Esophagus squamous epithelium (tissue), 5 donors: Measurements from ENCODE around the gene PTPN2. TPM values are rescaled to one million over a fixed set of nuclear protein-coding genes. Genes with fewer than 3 reads are reported as not detected.
"Not testable (repeated sequence)": the region's sequence is repeated elsewhere in the genome, so short reads cannot be mapped to it uniquely, and the experiment has no call there.

Experiments used
- DNase-seq: peaks from one replicate; lab custom pipeline; 2025; lab: John Stamatoyannopoulos, UW
- H3K27ac ChIP-seq, 4 donors: fragments of 200-600 bp; sonication (generic); one replicate each; pipeline ENCODE4 v1.5.1; 2016 to 2019; ENCODE audit warnings: mild to moderate bottlenecking in 1 of 4
- H3K27me3 ChIP-seq, 4 donors: fragments of 200-600 bp; sonication (generic); 1 replicate in 3 of 4; 2 replicates in 1 of 4; pipeline versions ENCODE4 v1.5.1 to v1.6.0; 2017 to 2021; ENCODE audit warnings: antibody characterized with exemption in 1 of 4
- H3K36me3 ChIP-seq, 3 donors: fragments of 200-600 bp; sonication (generic); one replicate each; pipeline ENCODE4 v1.5.1; 2016 to 2019
- H3K4me1 ChIP-seq, 3 donors: fragments of 200-600 bp; sonication (generic); one replicate each; pipeline ENCODE4 v1.5.1; 2017 to 2019
- H3K4me3 ChIP-seq, 4 donors: fragments of 200-600 bp; sonication (generic); 1 replicate in 3 of 4; 2 replicates in 1 of 4; pipeline ENCODE4 v1.5.1; 2016 to 2019; ENCODE audit warnings: mild to moderate bottlenecking in 2 of 4, moderate library complexity in 1 of 4
- H3K9me3 ChIP-seq, 3 donors: fragments of 200-600 bp; sonication (generic); one replicate each; pipeline ENCODE4 v1.5.1; 2016 to 2019
- CTCF ChIP-seq, 6 experiments: fragments of 450-650 bp in 4 of 6; fragments of 200-600 bp in 2 of 6; sonication (generic) in 2 of 6; IDR thresholded peaks; one replicate each; pipeline ENCODE4 v1.5.1; 2016 to 2019; ENCODE audit warnings: antibody characterized with exemption in 6 of 6, mild to moderate bottlenecking in 4 of 6, moderate library complexity in 4 of 6
- POLR2A ChIP-seq, 4 donors: fragments of 450-650 bp; IDR thresholded peaks; one replicate each; pipeline ENCODE4 v1.6.1; 2017; ENCODE audit warnings: antibody characterized with exemption in 4 of 4, mild to moderate bottlenecking in 4 of 4, moderate library complexity in 3 of 4
- WGBS, 2 donors: methylation state at CpG; one replicate each; pipeline ENCODE4 v1.1.5; 2018; 5-methylcytosine and 5-hydroxymethylcytosine counted together
- intact Hi-C: fragments of 100-400 bp; cut with DNase I; formaldehyde crosslinking; loops from one replicate; pipeline ENCODE4 v1.15.0; 2022
- total RNA-seq, 4 donors: library from RNA; depleted of rRNA; stranded (reverse); fragments of >200 nt; gene quantifications; one replicate each; pipeline ENCODE4 v1.1.0, GENCODE V29; 2016
- donor health status: DM: yes; HTN: yes; CAD: no.

Gene PTPN2
- total RNA-seq, 4 donors from 2014 or later, result 31.8 to 37.9 (median 33.4) TPM

- no peaks in the 10 kb centered on the region for H3K36me3 ChIP-seq
- no peak overlapping the region for H3K27ac ChIP-seq
- no peak for DNase-seq
- H3K27me3 ChIP-seq, result peaks cover 0 to 43% (median 0%) of the 10 kb centered on the region in 4 donors
- H3K9me3 ChIP-seq, result peaks cover 0 to 5% (median 0%) of the 10 kb centered on the region in 3 donors
- intact Hi-C loops, result no loop called here
- WGBS, 2 donors, result 83% methylated on average over 8 of the region's 10 CpGs; no CpG with 5 or more reads in 1 of the 2 donors
- no peak overlapping the region for H3K4me3 ChIP-seq
- no peak for TF ChIP-seq POLR2A (IDR thresholded peaks at IDR 0.05)
- no peak for TF ChIP-seq CTCF (IDR thresholded peaks at IDR 0.05)
- peaks cover 0 to 19% (median 0%) of the 10 kb centered on the region in 3 donors for H3K4me1 ChIP-seq
Measured at GRCh38 chr18:12906773-12907172, 22.7 kb upstream of the PTPN2 start.

- 87 to 90% methylated on average over 4 of the region's 4 CpGs for WGBS, 2 donors
- peaks cover 0 to 12% (median 0%) of the 10 kb centered on the region in 3 donors for H3K4me1 ChIP-seq
- H3K4me3 ChIP-seq, result no peak overlapping the region
- no peak for TF ChIP-seq CTCF (IDR thresholded peaks at IDR 0.05)
- TF ChIP-seq POLR2A (IDR thresholded peaks at IDR 0.05), result no peak
- H3K27me3 ChIP-seq, result peaks cover 0 to 37% (median 0%) of the 10 kb centered on the region in 4 donors
- H3K27ac ChIP-seq, result no peak overlapping the region
- intact Hi-C loops, result no loop called here
- DNase-seq, result no peak
- H3K36me3 ChIP-seq, result no peaks in the 10 kb centered on the region
- no peaks in the 10 kb centered on the region for H3K9me3 ChIP-seq
Measured at GRCh38 chr18:12906119-12906518, 22.1 kb upstream of the PTPN2 start.

GRCh38 chr18:12904012-12904516 is 20.0 kb upstream of the PTPN2 start:
- Histone ChIP-seq H3K4me3 (no peak overlapping the region), H3K4me1 (peaks cover 0 to 5% (median 0%) of the 10 kb centered on the region in 3 donors), H3K36me3 (no peaks in the 10 kb centered on the region), H3K9me3 (no peaks in the 10 kb centered on the region), H3K27ac (no peak overlapping the region), H3K27me3 (peaks cover 0 to 23% (median 0%) of the 10 kb centered on the region in 4 donors)
- no peak for DNase-seq
- intact Hi-C loops, result no loop called here
- no peak for TF ChIP-seq CTCF (IDR thresholded peaks at IDR 0.05)
- no peak for TF ChIP-seq POLR2A (IDR thresholded peaks at IDR 0.05)
- 37 to 73% methylated on average over 5 to 8 of the region's 8 CpGs for WGBS, 2 donors

GRCh38 chr18:12901208-12901607 is 17.2 kb upstream of the PTPN2 start:
- H3K9me3 ChIP-seq, DNase-seq, intact Hi-C loops, H3K36me3 ChIP-seq, H3K27ac ChIP-seq, H3K4me3 ChIP-seq, H3K4me1 ChIP-seq: not testable (repeated sequence)
- H3K27me3 ChIP-seq, result peaks cover 0 to 22% (median 0%) of the 10 kb centered on the region in 4 donors
- 92 to 98% methylated on average over 11 to 12 of the region's 12 CpGs for WGBS, 2 donors

GRCh38 chr18:12896784-12897333 is 12.8 kb upstream of the PTPN2 start:
- H3K4me3 ChIP-seq, result peak overlapping the region in 2 of 4 donors; percentile 35 to 59
- DNase-seq, intact Hi-C loops: not testable (repeated sequence)

GRCh38 chr18:12895626-12896025 is 11.6 kb upstream of the PTPN2 start:
- 63 to 81% methylated on average over 2 of the region's 2 CpGs for WGBS, 2 donors

More at GRCh38 chr18:12896784-12897333, 12.8 kb upstream of the PTPN2 start:
- H3K27ac ChIP-seq, H3K4me1 ChIP-seq, H3K9me3 ChIP-seq, H3K36me3 ChIP-seq: not testable (repeated sequence)
- peaks cover 0 to 49% (median 0%) of the 10 kb centered on the region in 4 donors for H3K27me3 ChIP-seq
- WGBS, 2 donors, result 20 to 29% methylated on average over 1 to 28 of the region's 51 CpGs

More at GRCh38 chr18:12895626-12896025, 11.6 kb upstream of the PTPN2 start:
- DNase-seq, result no peak
- Histone ChIP-seq H3K4me1 (peaks cover 0 to 12% (median 1%) of the 10 kb centered on the region in 3 donors), H3K27ac (no peak overlapping the region), H3K36me3 (no peaks in the 10 kb centered on the region), H3K27me3 (peaks cover 0 to 49% (median 0%) of the 10 kb centered on the region in 4 donors), H3K4me3 (no peak overlapping the region), H3K9me3 (no peaks in the 10 kb centered on the region)
- intact Hi-C loops, result no loop called here
- TF ChIP-seq CTCF (IDR thresholded peaks at IDR 0.05), result no peak
- TF ChIP-seq POLR2A (IDR thresholded peaks at IDR 0.05), result no peak
